ENCODE results near the gene CKS1B. TPM values are rescaled to one million over a fixed set of nuclear protein-coding genes. Genes with fewer than 3 reads are reported as not detected.

The CKS1B gene
- total and polyA plus RNA-seq, 9 of the 15 experiments (the other 6 are each of a cell fraction or from before 2014, with no cell fraction given) = 215 to 1,103 (median 460) TPM

DNA sequence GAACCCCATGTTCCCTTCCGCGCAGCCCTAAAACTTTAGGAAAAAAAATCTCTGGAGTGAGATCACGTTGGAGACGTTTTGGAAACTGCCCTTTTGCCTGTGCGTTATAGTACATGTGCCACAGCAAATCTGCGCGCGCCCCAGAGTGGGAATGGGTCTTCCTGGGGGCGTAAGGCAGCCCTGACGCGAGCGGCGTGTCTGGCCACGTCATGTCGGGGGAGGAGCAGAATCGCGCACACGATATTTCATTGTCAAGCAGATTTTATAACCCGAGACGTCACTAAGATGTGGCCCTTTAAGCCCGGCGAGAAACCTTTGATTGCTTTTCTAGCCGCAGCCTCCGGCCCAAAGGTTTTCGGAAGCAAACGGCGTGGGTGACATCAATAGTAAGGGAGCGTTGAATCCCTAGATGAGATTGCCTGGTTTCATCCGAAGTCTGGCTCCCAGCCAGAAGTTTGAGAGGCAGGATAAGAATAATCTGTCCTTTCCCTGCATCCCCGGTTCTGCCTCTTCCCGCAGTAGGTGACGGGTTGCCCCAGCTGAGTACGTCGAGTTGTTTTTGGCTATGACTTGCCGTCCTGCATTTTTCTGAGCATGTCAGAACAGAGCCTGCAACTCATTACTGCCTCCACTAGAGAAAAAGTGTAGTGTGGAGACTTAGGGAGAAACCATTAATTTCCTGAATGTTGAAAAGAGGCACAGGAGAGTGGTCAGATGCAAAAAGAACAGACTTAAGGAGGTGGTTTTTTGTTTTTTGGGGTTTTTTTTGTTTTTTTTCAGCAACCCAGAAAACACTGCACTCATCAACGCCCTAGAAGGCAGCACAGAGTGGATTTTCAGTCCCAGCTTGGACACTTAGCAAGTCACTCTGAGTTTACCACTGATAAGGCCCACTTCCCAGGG is 37.1 kb upstream of the CKS1B start (continued):
- TF ChIP-seq ZNF561 (CRISPR knock-in tag; conservative IDR thresholded peaks at IDR 0.05) = no peak
- TF ChIP-seq HNRNPH1 (optimal IDR thresholded peaks at IDR 0.05; ENCODE audit: low read depth, low read length) = no peak
- no peak for TF ChIP-seq E2F3 (CRISPR knock-in tag; IDR thresholded peaks at IDR 0.05)
- TF ChIP-seq KDM1A (IDR thresholded peaks at IDR 0.05) = peak; percentile 40 to 76; a peak in 3 of 4 replicates
- no peak for TF ChIP-seq ZNF780A (CRISPR knock-in tag; IDR thresholded peaks at IDR 0.05)
- peak; percentile 82 for TF ChIP-seq ZNF766 (CRISPR knock-in tag; conservative IDR thresholded peaks at IDR 0.05)
- peak; percentile 72 for TF ChIP-seq MAFF (IDR thresholded peaks at IDR 0.05; ENCODE audit: low read length)
- peak; percentile 75; the same call in 1 of the 2 replicates for TF ChIP-seq MTA3 (IDR thresholded peaks at IDR 0.05; ENCODE audit: borderline replicate concordance)
- TF ChIP-seq, protein P1, sequence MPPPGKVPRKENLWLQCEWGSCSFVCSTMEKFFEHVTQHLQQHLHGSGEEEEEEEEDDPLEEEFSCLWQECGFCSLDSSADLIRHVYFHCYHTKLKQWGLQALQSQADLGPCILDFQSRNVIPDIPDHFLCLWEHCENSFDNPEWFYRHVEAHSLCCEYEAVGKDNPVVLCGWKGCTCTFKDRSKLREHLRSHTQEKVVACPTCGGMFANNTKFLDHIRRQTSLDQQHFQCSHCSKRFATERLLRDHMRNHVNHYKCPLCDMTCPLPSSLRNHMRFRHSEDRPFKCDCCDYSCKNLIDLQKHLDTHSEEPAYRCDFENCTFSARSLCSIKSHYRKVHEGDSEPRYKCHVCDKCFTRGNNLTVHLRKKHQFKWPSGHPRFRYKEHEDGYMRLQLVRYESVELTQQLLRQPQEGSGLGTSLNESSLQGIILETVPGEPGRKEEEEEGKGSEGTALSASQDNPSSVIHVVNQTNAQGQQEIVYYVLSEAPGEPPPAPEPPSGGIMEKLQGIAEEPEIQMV (tag; conservative IDR thresholded peaks at IDR 0.05; ENCODE audit: low read depth) = no peak
- TF ChIP-seq, protein P2, sequence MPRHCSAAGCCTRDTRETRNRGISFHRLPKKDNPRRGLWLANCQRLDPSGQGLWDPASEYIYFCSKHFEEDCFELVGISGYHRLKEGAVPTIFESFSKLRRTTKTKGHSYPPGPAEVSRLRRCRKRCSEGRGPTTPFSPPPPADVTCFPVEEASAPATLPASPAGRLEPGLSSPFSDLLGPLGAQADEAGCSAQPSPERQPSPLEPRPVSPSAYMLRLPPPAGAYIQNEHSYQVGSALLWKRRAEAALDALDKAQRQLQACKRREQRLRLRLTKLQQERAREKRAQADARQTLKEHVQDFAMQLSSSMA (CRISPR knock-in tag; IDR thresholded peaks at IDR 0.05) = no peak
- TF ChIP-seq, protein P3, sequence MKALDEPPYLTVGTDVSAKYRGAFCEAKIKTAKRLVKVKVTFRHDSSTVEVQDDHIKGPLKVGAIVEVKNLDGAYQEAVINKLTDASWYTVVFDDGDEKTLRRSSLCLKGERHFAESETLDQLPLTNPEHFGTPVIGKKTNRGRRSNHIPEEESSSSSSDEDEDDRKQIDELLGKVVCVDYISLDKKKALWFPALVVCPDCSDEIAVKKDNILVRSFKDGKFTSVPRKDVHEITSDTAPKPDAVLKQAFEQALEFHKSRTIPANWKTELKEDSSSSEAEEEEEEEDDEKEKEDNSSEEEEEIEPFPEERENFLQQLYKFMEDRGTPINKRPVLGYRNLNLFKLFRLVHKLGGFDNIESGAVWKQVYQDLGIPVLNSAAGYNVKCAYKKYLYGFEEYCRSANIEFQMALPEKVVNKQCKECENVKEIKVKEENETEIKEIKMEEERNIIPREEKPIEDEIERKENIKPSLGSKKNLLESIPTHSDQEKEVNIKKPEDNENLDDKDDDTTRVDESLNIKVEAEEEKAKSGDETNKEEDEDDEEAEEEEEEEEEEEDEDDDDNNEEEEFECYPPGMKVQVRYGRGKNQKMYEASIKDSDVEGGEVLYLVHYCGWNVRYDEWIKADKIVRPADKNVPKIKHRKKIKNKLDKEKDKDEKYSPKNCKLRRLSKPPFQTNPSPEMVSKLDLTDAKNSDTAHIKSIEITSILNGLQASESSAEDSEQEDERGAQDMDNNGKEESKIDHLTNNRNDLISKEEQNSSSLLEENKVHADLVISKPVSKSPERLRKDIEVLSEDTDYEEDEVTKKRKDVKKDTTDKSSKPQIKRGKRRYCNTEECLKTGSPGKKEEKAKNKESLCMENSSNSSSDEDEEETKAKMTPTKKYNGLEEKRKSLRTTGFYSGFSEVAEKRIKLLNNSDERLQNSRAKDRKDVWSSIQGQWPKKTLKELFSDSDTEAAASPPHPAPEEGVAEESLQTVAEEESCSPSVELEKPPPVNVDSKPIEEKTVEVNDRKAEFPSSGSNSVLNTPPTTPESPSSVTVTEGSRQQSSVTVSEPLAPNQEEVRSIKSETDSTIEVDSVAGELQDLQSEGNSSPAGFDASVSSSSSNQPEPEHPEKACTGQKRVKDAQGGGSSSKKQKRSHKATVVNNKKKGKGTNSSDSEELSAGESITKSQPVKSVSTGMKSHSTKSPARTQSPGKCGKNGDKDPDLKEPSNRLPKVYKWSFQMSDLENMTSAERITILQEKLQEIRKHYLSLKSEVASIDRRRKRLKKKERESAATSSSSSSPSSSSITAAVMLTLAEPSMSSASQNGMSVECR (CRISPR knock-in tag; IDR thresholded peaks at IDR 0.05) = 0 out of 2 replicates have a peak, but pooled peaks have one; percentile 1
- peak; percentile 67; the same call in 1 of the 2 replicates for TF ChIP-seq PYGO2 (tag; IDR thresholded peaks at IDR 0.05)
- peak; percentile 70 for TF ChIP-seq NEUROD1 (IDR thresholded peaks at IDR 0.05; ENCODE audit: borderline replicate concordance, low read depth, low read length, partially characterized antibody)
- TF ChIP-seq, protein P4, sequence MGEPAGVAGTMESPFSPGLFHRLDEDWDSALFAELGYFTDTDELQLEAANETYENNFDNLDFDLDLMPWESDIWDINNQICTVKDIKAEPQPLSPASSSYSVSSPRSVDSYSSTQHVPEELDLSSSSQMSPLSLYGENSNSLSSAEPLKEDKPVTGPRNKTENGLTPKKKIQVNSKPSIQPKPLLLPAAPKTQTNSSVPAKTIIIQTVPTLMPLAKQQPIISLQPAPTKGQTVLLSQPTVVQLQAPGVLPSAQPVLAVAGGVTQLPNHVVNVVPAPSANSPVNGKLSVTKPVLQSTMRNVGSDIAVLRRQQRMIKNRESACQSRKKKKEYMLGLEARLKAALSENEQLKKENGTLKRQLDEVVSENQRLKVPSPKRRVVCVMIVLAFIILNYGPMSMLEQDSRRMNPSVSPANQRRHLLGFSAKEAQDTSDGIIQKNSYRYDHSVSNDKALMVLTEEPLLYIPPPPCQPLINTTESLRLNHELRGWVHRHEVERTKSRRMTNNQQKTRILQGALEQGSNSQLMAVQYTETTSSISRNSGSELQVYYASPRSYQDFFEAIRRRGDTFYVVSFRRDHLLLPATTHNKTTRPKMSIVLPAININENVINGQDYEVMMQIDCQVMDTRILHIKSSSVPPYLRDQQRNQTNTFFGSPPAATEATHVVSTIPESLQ (CRISPR knock-in tag; IDR thresholded peaks at IDR 0.05) = no peak
- no peak for TF ChIP-seq ILF3 (IDR thresholded peaks at IDR 0.05; ENCODE audit: borderline replicate concordance)
- TF ChIP-seq ZNF384 (IDR thresholded peaks at IDR 0.05; ENCODE audit: low read depth, low read length) = no peak
- no peak for TF ChIP-seq CHCHD3 (CRISPR knock-in tag; IDR thresholded peaks at IDR 0.05)
- TF ChIP-seq NFE2 (IDR thresholded peaks at IDR 0.05; ENCODE audit: low read depth) = peak; percentile 50; the same call in 1 of the 2 replicates
- TF ChIP-seq EP400 (IDR thresholded peaks at IDR 0.05) = peak; percentile 36
